GM12878 (cell line): ENCODE data around the gene BLACAT1. TPM values are rescaled to one million over a fixed set of nuclear protein-coding genes. Genes with fewer than 3 reads are reported as not detected.

Source experiments
- BCLAF1 ChIP-seq: fragments of 450-650 bp; IDR thresholded peaks from 2 replicates; pipeline ENCODE4 v1.6.1; 2017; ENCODE audit warnings: antibody characterized with exemption, mild to moderate bottlenecking, moderate library complexity
- CHD1 ChIP-seq: IDR thresholded peaks from 2 replicates; pipeline ENCODE4 v1.6.1; 2012; ENCODE audit warnings: low read depth, low read length, improper control_type of control experiment
- EP300 ChIP-seq, 2 experiments: fragments of 150-350 bp in 1 of 2; IDR thresholded peaks; 2 replicates each; pipeline ENCODE4 v1.6.1; 2011 to 2012; ENCODE audit warnings: low read depth in 2 of 2, low read length in 2 of 2, borderline replicate concordance in 1 of 2, improper control_type of control experiment in 1 of 2, inconsistent platforms in 1 of 2; ENCODE audit not compliant: control insufficient read depth in 1 of 2
- HDAC6 ChIP-seq: fragments of 200-600 bp; sonication (generic); IDR thresholded peaks from one replicate; pipeline ENCODE4 v1.8.0; 2017; ENCODE audit warnings: antibody characterized with exemption; ENCODE audit not compliant: unreplicated experiment
- IKZF1 ChIP-seq: fragments of 450-650 bp; conservative IDR thresholded peaks from 2 replicates; pipeline ENCODE4 v1.6.1; 2017; ENCODE audit warnings: antibody characterized with exemption, mild to moderate bottlenecking
- IRF5 ChIP-seq: fragments of 450-650 bp; IDR thresholded peaks from 2 replicates; pipeline ENCODE4 v1.6.1; 2017; ENCODE audit warnings: borderline replicate concordance
- LARP7 ChIP-seq: fragments of 450-650 bp; IDR thresholded peaks from 2 replicates; pipeline ENCODE4 v1.6.1; 2017; ENCODE audit warnings: mild to moderate bottlenecking
- NBN ChIP-seq: fragments of 450-650 bp; IDR thresholded peaks from 2 replicates; pipeline ENCODE4 v1.6.1; 2016
- NFXL1 ChIP-seq: fragments of 450-650 bp; IDR thresholded peaks from 2 replicates; pipeline ENCODE4 v1.6.1; 2017; ENCODE audit warnings: antibody characterized with exemption, mild to moderate bottlenecking, borderline replicate concordance
- PBX3 ChIP-seq: IDR thresholded peaks from 2 replicates; pipeline ENCODE4 v1.6.1; 2011; ENCODE audit warnings: mild to moderate bottlenecking, low read depth, low read length, moderate library complexity; ENCODE audit not compliant: insufficient replicate concordance
- RB1 ChIP-seq: fragments of 450-650 bp; formaldehyde crosslinking; IDR thresholded peaks from 2 replicates; pipeline ENCODE4 v1.6.1; 2017; ENCODE audit warnings: mild to moderate bottlenecking, borderline replicate concordance
- SMAD5 ChIP-seq: IDR thresholded peaks from 2 replicates; pipeline ENCODE4 v1.6.1; 2016; ENCODE audit warnings: antibody characterized with exemption, low read depth
- TAF1 ChIP-seq: IDR thresholded peaks from 2 replicates; pipeline ENCODE4 v1.6.1; 2011; ENCODE audit warnings: mild to moderate bottlenecking, low read depth, low read length, borderline replicate concordance
- USF1 ChIP-seq: IDR thresholded peaks from 2 replicates; pipeline ENCODE4 v1.6.1; 2011; ENCODE audit warnings: borderline replicate concordance, low read depth, mild to moderate bottlenecking, moderate library complexity, mixed read lengths, low read length; ENCODE audit not compliant: insufficient read depth; ENCODE audit errors: extremely low read length
- polyA plus RNA-seq, 11 experiments: library from polyadenylated mRNA; depleted of rRNA in 4 of 11; unstranded in 6 of 11; stranded (reverse) in 5 of 11; fragments of >200 nt; fragmentation: Nextera tagmentation in 4 of 11; fragmentation: Illumina TruSeq in 1 of 11; extraction: Ambion mirVana in 4 of 11; extraction: Trizol in 1 of 11; gene quantifications; 1 replicate in 1 of 11; 2 replicates in 10 of 11; pipeline versions ENCODE4 v1.2.1 to v1.2.3, GENCODE V29; 2011 to 2016; ENCODE audit warnings: inconsistent platforms in 2 of 11, missing spikeins in 2 of 11, low read depth in 1 of 11
- total RNA-seq, 4 experiments: library from RNA; depleted of rRNA in 3 of 4; stranded (reverse); fragments of >200 nt in 3 of 4; fragmentation: Illumina TruSeq in 1 of 4; extraction: Trizol in 1 of 4; gene quantifications; 2 replicates each; pipeline versions ENCODE4 v1.2.1 to v1.2.3, GENCODE V29; 2013 to 2021
- TF ChIP-seq, protein P1 (sequence below): IDR thresholded peaks from 2 replicates; pipeline ENCODE4 v1.6.1; 2011; ENCODE audit warnings: borderline replicate concordance, low read depth, mild to moderate bottlenecking, moderate library complexity, low read length; ENCODE audit not compliant: insufficient read depth, poor library complexity, severe bottlenecking
- TF ChIP-seq, protein P2 (sequence below): fragments of 450-650 bp; IDR thresholded peaks from 2 replicates; pipeline ENCODE4 v1.6.1; 2016; ENCODE audit warnings: mild to moderate bottlenecking, moderate library complexity, borderline replicate concordance

Gene BLACAT1
- total and polyA plus RNA-seq, 10 of the 15 experiments (the other 5 are each of a cell fraction or from before 2014, with no cell fraction given) = 0.04 to 1.6 (median 0.15) TPM; not detected in 1

- no peak for TF ChIP-seq USF1
- TF ChIP-seq, protein P1, sequence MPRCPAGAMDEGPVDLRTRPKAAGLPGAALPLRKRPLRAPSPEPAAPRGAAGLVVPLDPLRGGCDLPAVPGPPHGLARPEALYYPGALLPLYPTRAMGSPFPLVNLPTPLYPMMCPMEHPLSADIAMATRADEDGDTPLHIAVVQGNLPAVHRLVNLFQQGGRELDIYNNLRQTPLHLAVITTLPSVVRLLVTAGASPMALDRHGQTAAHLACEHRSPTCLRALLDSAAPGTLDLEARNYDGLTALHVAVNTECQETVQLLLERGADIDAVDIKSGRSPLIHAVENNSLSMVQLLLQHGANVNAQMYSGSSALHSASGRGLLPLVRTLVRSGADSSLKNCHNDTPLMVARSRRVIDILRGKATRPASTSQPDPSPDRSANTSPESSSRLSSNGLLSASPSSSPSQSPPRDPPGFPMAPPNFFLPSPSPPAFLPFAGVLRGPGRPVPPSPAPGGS = no peak
- TF ChIP-seq PBX3 = no peak
- peak; percentile 35; the same call in 1 of the 2 replicates for TF ChIP-seq NBN
- no peak for TF ChIP-seq CHD1
- peak; percentile 66 for TF ChIP-seq IKZF1
- TF ChIP-seq LARP7 = no peak
- TF ChIP-seq HDAC6 = no peak
- no peak for TF ChIP-seq TAF1
- TF ChIP-seq RB1 = peak; percentile 72
- TF ChIP-seq EP300 (IDR thresholded peaks at IDR 0.05; ENCODE audit: borderline replicate concordance in 1 of 2, control insufficient read depth in 1 of 2, low read depth in 2 of 2, low read length in 2 of 2) = no peak
- TF ChIP-seq IRF5 = no peak
- TF ChIP-seq SMAD5 = no peak
- peak; percentile 97 for TF ChIP-seq NFXL1
- no peak for TF ChIP-seq BCLAF1
- TF ChIP-seq, protein P2, sequence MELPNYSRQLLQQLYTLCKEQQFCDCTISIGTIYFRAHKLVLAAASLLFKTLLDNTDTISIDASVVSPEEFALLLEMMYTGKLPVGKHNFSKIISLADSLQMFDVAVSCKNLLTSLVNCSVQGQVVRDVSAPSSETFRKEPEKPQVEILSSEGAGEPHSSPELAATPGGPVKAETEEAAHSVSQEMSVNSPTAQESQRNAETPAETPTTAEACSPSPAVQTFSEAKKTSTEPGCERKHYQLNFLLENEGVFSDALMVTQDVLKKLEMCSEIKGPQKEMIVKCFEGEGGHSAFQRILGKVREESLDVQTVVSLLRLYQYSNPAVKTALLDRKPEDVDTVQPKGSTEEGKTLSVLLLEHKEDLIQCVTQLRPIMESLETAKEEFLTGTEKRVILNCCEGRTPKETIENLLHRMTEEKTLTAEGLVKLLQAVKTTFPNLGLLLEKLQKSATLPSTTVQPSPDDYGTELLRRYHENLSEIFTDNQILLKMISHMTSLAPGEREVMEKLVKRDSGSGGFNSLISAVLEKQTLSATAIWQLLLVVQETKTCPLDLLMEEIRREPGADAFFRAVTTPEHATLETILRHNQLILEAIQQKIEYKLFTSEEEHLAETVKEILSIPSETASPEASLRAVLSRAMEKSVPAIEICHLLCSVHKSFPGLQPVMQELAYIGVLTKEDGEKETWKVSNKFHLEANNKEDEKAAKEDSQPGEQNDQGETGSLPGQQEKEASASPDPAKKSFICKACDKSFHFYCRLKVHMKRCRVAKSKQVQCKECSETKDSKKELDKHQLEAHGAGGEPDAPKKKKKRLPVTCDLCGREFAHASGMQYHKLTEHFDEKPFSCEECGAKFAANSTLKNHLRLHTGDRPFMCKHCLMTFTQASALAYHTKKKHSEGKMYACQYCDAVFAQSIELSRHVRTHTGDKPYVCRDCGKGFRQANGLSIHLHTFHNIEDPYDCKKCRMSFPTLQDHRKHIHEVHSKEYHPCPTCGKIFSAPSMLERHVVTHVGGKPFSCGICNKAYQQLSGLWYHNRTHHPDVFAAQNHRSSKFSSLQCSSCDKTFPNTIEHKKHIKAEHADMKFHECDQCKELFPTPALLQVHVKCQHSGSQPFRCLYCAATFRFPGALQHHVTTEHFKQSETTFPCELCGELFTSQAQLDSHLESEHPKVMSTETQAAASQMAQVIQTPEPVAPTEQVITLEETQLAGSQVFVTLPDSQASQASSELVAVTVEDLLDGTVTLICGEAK = no peak
Observed at GRCh38 chr1:205504311-205505075, 48.6 kb upstream of the BLACAT1 start, which contains the start of gene CDK18 (continued).
